GM21528 (cell line): ENCODE measurements around the gene HDAC6.
"Not testable (repeated sequence)": the region's sequence is repeated elsewhere in the genome, so short reads cannot be mapped to it uniquely, and the experiment has no call there.

Source experiments
- ATAC-seq: cut with Tn5 transposase; IDR thresholded peaks from one replicate; pipeline ENCODE4 v1.9.1; 2021; ENCODE audit warnings: mild to moderate bottlenecking, moderate library complexity; ENCODE audit not compliant: unreplicated experiment, low FRiP score

HDAC6 gene

GRCh38 chrX:48864210-48864609, 62.3 kb downstream of the HDAC6 start:
- ATAC-seq = no peak

GRCh38 chrX:48872017-48872416, 70.2 kb downstream of the HDAC6 start:
- ATAC-seq = not testable (repeated sequence)
